GM11168 (cell line): ENCODE results near the gene DNALI1.

Source experiments
- in situ Hi-C: fragments of 300-500 bp; cut with MboI; formaldehyde crosslinking; loops from one replicate; pipeline ENCODE4 v1.12.0; 2022; ENCODE audit warnings: low sequenced_read_pairs; ENCODE audit not compliant: unreplicated experiment

DNALI1 gene

GRCh38 chr1:37599940-37600339 is 43.2 kb downstream of the DNALI1 start:
- in situ Hi-C loops, result no loop called here

- in situ Hi-C loops, result no loop called here
Observed at GRCh38 chr1:37601441-37601840, 44.7 kb downstream of the DNALI1 start.

- in situ Hi-C loops, result no loop called here
Observed at GRCh38 chr1:37602750-37603694, 46.3 kb downstream of the DNALI1 start.

GRCh38 chr1:37605061-37605650 is 48.4 kb downstream of the DNALI1 start:
- in situ Hi-C loops, result loop anchor here (5.0 kb wide), 1 partner anchor 72 kb away; no protein-coding TSS in a partner anchor

- in situ Hi-C loops, result loop anchor here (5.0 kb wide), 1 partner anchor 71 kb away; no protein-coding TSS in a partner anchor
Observed at GRCh38 chr1:37605806-37606474, 49.2 kb downstream of the DNALI1 start.

- in situ Hi-C loops, result loop anchor here (5.0 kb wide), 1 partner anchor 71 kb away; no protein-coding TSS in a partner anchor
Observed at GRCh38 chr1:37606481-37607263, 49.9 kb downstream of the DNALI1 start.

GRCh38 chr1:37609002-37609401 is 52.3 kb downstream of the DNALI1 start:
- in situ Hi-C loops, result loop anchor here (5.0 kb wide), 1 partner anchor 68 kb away; no protein-coding TSS in a partner anchor

- in situ Hi-C loops, result loop anchor here (5.0 kb wide), 1 partner anchor 67 kb away; no protein-coding TSS in a partner anchor
Observed at GRCh38 chr1:37609994-37610393, 53.3 kb downstream of the DNALI1 start.

- in situ Hi-C loops, result no loop called here
Observed at GRCh38 chr1:37612186-37612585, 55.4 kb downstream of the DNALI1 start.

- in situ Hi-C loops, result no loop called here
Observed at GRCh38 chr1:37614105-37614504, 57.4 kb downstream of the DNALI1 start.

- in situ Hi-C loops, result no loop called here
Observed at GRCh38 chr1:37616330-37616729, 59.6 kb downstream of the DNALI1 start.
